GM10248 (cell line): ENCODE data around the gene HPS4.

ENCODE experiments used
- CTCF ChIA-PET: fragments of 300-600 bp; sonication (Branson Sonifier 250); formaldehyde crosslinking; extraction: SDS; loops from one replicate; lab custom pipeline; 2021; ENCODE audit warnings: antibody characterized with exemption; lab: Yijun Ruan, JAX
- POLR2A ChIA-PET: fragments of 350-650 bp; sonication (Branson Sonifier 250); formaldehyde crosslinking; extraction: SDS; loops from one replicate; lab custom pipeline; 2020; ENCODE audit warnings: antibody characterized with exemption; lab: Yijun Ruan, JAX
- DNase-seq: peaks from one replicate; pipeline ENCODE4 v3.0.0; 2012; ENCODE audit errors: extremely low spot score
- CTCF ChIP-seq: IDR thresholded peaks from 2 replicates; pipeline ENCODE4 v1.5.1; 2012; ENCODE audit warnings: mild to moderate bottlenecking, low read depth; ENCODE audit errors: extremely low read depth, missing control alignments, control extremely low read depth

The HPS4 gene

GRCh38 chr22:26514419-26515161 lies 31.0 kb upstream of the HPS4 start:
- TF ChIP-seq CTCF = no peak
- CTCF ChIA-PET = interaction anchor here (1.1 to 1.2 kb wide), 2 partner anchors 12 to 151 kb away, joined by 3 read pairs; no protein-coding TSS in a partner anchor
- no peak for DNase-seq
- POLR2A ChIA-PET = no interaction called here

GRCh38 chr22:26513838-26514237 lies 30.3 kb upstream of the HPS4 start:
- no peak for TF ChIP-seq CTCF
- CTCF ChIA-PET = interaction anchor here (2.6 kb wide), 2 partner anchors 9 to 11 kb away, joined by 10 to 20 read pairs; no protein-coding TSS in a partner anchor
- no peak for DNase-seq
- POLR2A ChIA-PET = no interaction called here

GRCh38 chr22:26512149-26512793 lies 28.7 kb upstream of the HPS4 start, which contains the start of gene TFIP11:
Gene TFIP11 (minus strand): TSS chr22:26512473. CDS start chr22:26510272, 2,201 bp downstream.
- peak; percentile 10 for TF ChIP-seq CTCF
- ChIA-PET POLR2A (no interaction called here), CTCF (interaction anchor here (1.4 to 2.6 kb wide), 3 partner anchors 10 to 89 kb away, joined by 3 to 20 read pairs (median 10); no protein-coding TSS in a partner anchor)
- DNase-seq = peak; percentile 97

GRCh38 chr22:26508148-26508547 lies 24.6 kb upstream of the HPS4 start:
- DNase-seq = no peak
- ChIA-PET CTCF (interaction anchor here (1.2 to 2.3 kb wide), 2 partner anchors 14 to 47 kb away, joined by 3 to 6 read pairs; no protein-coding TSS in a partner anchor), POLR2A (interaction anchor here (0.7 kb wide), 1 partner anchor 51 kb away, joined by 3 read pairs; no protein-coding TSS in a partner anchor)
- no peak for TF ChIP-seq CTCF

GRCh38 chr22:26503758-26504157 lies 20.2 kb upstream of the HPS4 start:
- CTCF ChIA-PET = interaction anchor here (0.9 to 4.4 kb wide), 11 partner anchors 9 to 161 kb away, joined by 3 to 23 read pairs (median 6); partner anchors contain the start of genes HPS4, SRRD and TFIP11
- no peak for TF ChIP-seq CTCF
- no peak for DNase-seq
- POLR2A ChIA-PET = no interaction called here
